ENCODE measurements around the gene GZMH.
"Not testable (repeated sequence)": the region's sequence is repeated elsewhere in the genome, so short reads cannot be mapped to it uniquely, and the experiment has no call there.

Gene GZMH

GRCh38 chr14:24595073-24595808 is 14.2 kb downstream of the GZMH start:
- no peak for DNase-seq (ENCODE audit: low spot score)

GRCh38 chr14:24591004-24591403 is 18.5 kb downstream of the GZMH start:
- not testable (repeated sequence) for DNase-seq (ENCODE audit: low spot score)

- not testable (repeated sequence) for DNase-seq (ENCODE audit: low spot score)
Observed at GRCh38 chr14:24584402-24584801, 25.1 kb downstream of the GZMH start.

GRCh38 chr14:24578558-24578957 is 30.9 kb downstream of the GZMH start:
- no peak for DNase-seq (ENCODE audit: low spot score)

GRCh38 chr14:24576771-24577170 is 32.7 kb downstream of the GZMH start:
- DNase-seq (ENCODE audit: low spot score), result no peak

GRCh38 chr14:24576182-24576581 is 33.3 kb downstream of the GZMH start, which contains the start of gene CTSG:
Gene CTSG (minus strand): TSS chr14:24576250. CDS start chr14:24576223, 27 bp downstream.
- no peak for DNase-seq (ENCODE audit: low spot score)

- DNase-seq (ENCODE audit: low spot score), result no peak
Observed at GRCh38 chr14:24574206-24574774, 35.2 kb downstream of the GZMH start.

GRCh38 chr14:24566318-24566717 is 43.2 kb downstream of the GZMH start:
- no peak for DNase-seq (ENCODE audit: low spot score)

- no peak for DNase-seq (ENCODE audit: low spot score)
Observed at GRCh38 chr14:24565766-24566165, 43.7 kb downstream of the GZMH start.

GRCh38 chr14:24563505-24563904 is 46.0 kb downstream of the GZMH start:
- DNase-seq (ENCODE audit: low spot score), result no peak

GRCh38 chr14:24556756-24557155 is 52.7 kb downstream of the GZMH start:
- DNase-seq (ENCODE audit: low spot score), result no peak

Data from activated CD4-positive, alpha-beta T cell treated with anti-CD3 and anti-CD28 coated beads, Interleukin-2, Interleukin-4, amounts not matched to agents 100 ng/mL and 50 ng/mL, durations not matched to agents 16 hours and 8 hours (primary cell).